Measurements from ENCODE around the gene KIF16B.

KIF16B gene

GRCh38 chr20:16469395-16469905, 103.8 kb downstream of the KIF16B start:
- Histone ChIP-seq H3K4me2 (ENCODE audit: insufficient read depth, low read length) (no peak overlapping the region), H3K4me1 (ENCODE audit: insufficient read depth, low read length) (no peaks in the 10 kb centered on the region), H3K9me3 (ENCODE audit: insufficient read depth, low read length, severe bottlenecking) (no peaks in the 10 kb centered on the region), H4K20me1 (ENCODE audit: insufficient read depth, low read length) (no peaks in the 10 kb centered on the region), H3K27me3 (ENCODE audit: insufficient read depth, low read length, poor library complexity) (no peaks in the 10 kb centered on the region), H2AFZ (ENCODE audit: low read depth, low read length) (no peak overlapping the region), H3K9ac (ENCODE audit: low read depth, low read length) (no peak overlapping the region), H3K4me3 (ENCODE audit: low read depth in 1 of 2, low read length in 2 of 2) (no peak overlapping the region), H3K79me2 (ENCODE audit: insufficient read depth, low read length) (no peaks in the 10 kb centered on the region), H3K36me3 (ENCODE audit: insufficient read depth, low read length) (no peaks in the 10 kb centered on the region), H3K27ac (ENCODE audit: low read length) (no peak overlapping the region)
- ATAC-seq (ENCODE audit: insufficient read depth, low read depth), result no peak
- TF ChIP-seq EZH2 (IDR thresholded peaks at IDR 0.05; ENCODE audit: borderline replicate concordance, low read depth, low read length, severe bottlenecking) (no peak), CTCF (IDR thresholded peaks at IDR 0.05; ENCODE audit: borderline replicate concordance, extremely low read depth, low read length, poor library complexity, severe bottlenecking) (no peak)
- no peak for DNase-seq

- Histone ChIP-seq H3K4me1 (ENCODE audit: insufficient read depth, low read length) (no peaks in the 10 kb centered on the region), H4K20me1 (ENCODE audit: insufficient read depth, low read length) (no peaks in the 10 kb centered on the region), H3K4me2 (ENCODE audit: insufficient read depth, low read length) (no peak overlapping the region), H2AFZ (ENCODE audit: low read depth, low read length) (no peak overlapping the region), H3K4me3 (ENCODE audit: low read depth in 1 of 2, low read length in 2 of 2) (no peak overlapping the region), H3K27me3 (ENCODE audit: insufficient read depth, low read length, poor library complexity) (no peaks in the 10 kb centered on the region), H3K27ac (ENCODE audit: low read length) (no peak overlapping the region), H3K36me3 (ENCODE audit: insufficient read depth, low read length) (no peaks in the 10 kb centered on the region), H3K9ac (ENCODE audit: low read depth, low read length) (no peak overlapping the region), H3K79me2 (ENCODE audit: insufficient read depth, low read length) (no peaks in the 10 kb centered on the region), H3K9me3 (ENCODE audit: insufficient read depth, low read length, severe bottlenecking) (peaks cover 2% of the 10 kb centered on the region)
- DNase-seq, result no peak
- TF ChIP-seq EZH2 (IDR thresholded peaks at IDR 0.05; ENCODE audit: borderline replicate concordance, low read depth, low read length, severe bottlenecking) (no peak), CTCF (IDR thresholded peaks at IDR 0.05; ENCODE audit: borderline replicate concordance, extremely low read depth, low read length, poor library complexity, severe bottlenecking) (no peak)
- no peak for ATAC-seq (ENCODE audit: insufficient read depth, low read depth)
Observed at GRCh38 chr20:16462711-16463110, 110.5 kb downstream of the KIF16B start.

GRCh38 chr20:16459019-16459700, 114.1 kb downstream of the KIF16B start:
- ATAC-seq (ENCODE audit: insufficient read depth, low read depth), result no peak
- Histone ChIP-seq H3K4me2 (ENCODE audit: insufficient read depth, low read length) (no peak overlapping the region), H3K4me3 (ENCODE audit: low read depth in 1 of 2, low read length in 2 of 2) (no peak overlapping the region), H3K36me3 (ENCODE audit: insufficient read depth, low read length) (no peaks in the 10 kb centered on the region), H4K20me1 (ENCODE audit: insufficient read depth, low read length) (no peaks in the 10 kb centered on the region), H2AFZ (ENCODE audit: low read depth, low read length) (no peak overlapping the region), H3K4me1 (ENCODE audit: insufficient read depth, low read length) (no peaks in the 10 kb centered on the region), H3K27me3 (ENCODE audit: insufficient read depth, low read length, poor library complexity) (no peaks in the 10 kb centered on the region), H3K27ac (ENCODE audit: low read length) (no peak overlapping the region), H3K9ac (ENCODE audit: low read depth, low read length) (no peak overlapping the region), H3K79me2 (ENCODE audit: insufficient read depth, low read length) (no peaks in the 10 kb centered on the region), H3K9me3 (ENCODE audit: insufficient read depth, low read length, severe bottlenecking) (peaks cover 2% of the 10 kb centered on the region)
- DNase-seq, result no peak
- TF ChIP-seq CTCF (IDR thresholded peaks at IDR 0.05; ENCODE audit: borderline replicate concordance, extremely low read depth, low read length, poor library complexity, severe bottlenecking) (no peak), EZH2 (IDR thresholded peaks at IDR 0.05; ENCODE audit: borderline replicate concordance, low read depth, low read length, severe bottlenecking) (no peak)

All from DND-41 (cell line).